22Rv1 (cell line): ENCODE data around the gene CARD11.

ENCODE experiments used
- ZFX ChIP-seq: fragments of 450-650 bp; IDR thresholded peaks from 2 replicates; pipeline ENCODE4 v1.6.1; 2017; ENCODE audit warnings: antibody characterized with exemption, borderline replicate concordance
- TF ChIP-seq, protein P1 (sequence below): fragments of 450-650 bp; IDR thresholded peaks from 2 replicates; pipeline ENCODE4 v1.5.1; 2017; ENCODE audit warnings: mild to moderate bottlenecking

DNA sequence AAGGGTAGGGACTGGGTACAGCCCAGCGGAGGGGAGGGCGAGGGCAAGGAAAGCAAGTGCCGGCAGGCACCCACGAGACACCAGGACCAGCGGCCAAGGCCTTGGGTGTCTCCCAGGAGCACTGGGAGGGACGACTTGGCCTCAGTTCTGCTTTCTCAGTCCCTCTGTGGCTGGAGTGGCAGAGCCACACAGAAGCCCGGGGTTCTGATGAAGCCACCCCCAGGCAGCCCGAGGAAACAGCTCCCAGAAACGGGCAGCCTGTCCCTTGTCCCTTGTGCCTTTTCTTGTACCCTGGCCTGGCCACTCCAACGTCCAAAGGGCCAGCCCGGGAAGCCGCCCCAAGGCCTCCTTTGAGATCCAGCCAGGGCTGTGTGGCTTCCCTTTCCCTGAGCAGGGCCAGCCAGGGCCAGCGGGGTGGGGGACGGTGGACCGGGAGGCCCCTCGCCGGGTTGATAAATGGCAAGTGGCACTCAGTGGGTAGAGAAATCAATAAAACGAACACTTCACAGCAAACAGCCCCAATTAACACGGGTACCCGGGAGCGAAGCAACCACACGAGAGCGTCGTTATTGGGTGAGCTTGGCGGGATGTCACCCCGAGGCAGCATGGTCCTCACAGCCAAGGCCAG, 129.8 kb downstream of the CARD11 start:
- TF ChIP-seq, protein P1, sequence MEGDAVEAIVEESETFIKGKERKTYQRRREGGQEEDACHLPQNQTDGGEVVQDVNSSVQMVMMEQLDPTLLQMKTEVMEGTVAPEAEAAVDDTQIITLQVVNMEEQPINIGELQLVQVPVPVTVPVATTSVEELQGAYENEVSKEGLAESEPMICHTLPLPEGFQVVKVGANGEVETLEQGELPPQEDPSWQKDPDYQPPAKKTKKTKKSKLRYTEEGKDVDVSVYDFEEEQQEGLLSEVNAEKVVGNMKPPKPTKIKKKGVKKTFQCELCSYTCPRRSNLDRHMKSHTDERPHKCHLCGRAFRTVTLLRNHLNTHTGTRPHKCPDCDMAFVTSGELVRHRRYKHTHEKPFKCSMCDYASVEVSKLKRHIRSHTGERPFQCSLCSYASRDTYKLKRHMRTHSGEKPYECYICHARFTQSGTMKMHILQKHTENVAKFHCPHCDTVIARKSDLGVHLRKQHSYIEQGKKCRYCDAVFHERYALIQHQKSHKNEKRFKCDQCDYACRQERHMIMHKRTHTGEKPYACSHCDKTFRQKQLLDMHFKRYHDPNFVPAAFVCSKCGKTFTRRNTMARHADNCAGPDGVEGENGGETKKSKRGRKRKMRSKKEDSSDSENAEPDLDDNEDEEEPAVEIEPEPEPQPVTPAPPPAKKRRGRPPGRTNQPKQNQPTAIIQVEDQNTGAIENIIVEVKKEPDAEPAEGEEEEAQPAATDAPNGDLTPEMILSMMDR: no peak
- no peak for TF ChIP-seq ZFX
